ENCODE results near the gene MYRIP. TPM values are rescaled to one million over a fixed set of nuclear protein-coding genes. Genes with fewer than 3 reads are reported as not detected.

The MYRIP gene
- total RNA-seq, 2 donors from 2014 or later, result 4.8 to 9.3 TPM

GRCh38 chr3:40242216-40242615 is 432.8 kb downstream of the MYRIP start:
- Histone ChIP-seq H3K4me1 (replicated peaks) (no peaks in the 10 kb centered on the region), H3K27me3 (replicated peaks; ENCODE audit: insufficient read depth) (no peaks in the 10 kb centered on the region), H3K27ac (no peak overlapping the region), H3K36me3 (no peaks in the 10 kb centered on the region), H3K4me3 (no peak overlapping the region), H3K9me3 (no peaks in the 10 kb centered on the region)
- TF ChIP-seq POLR2A (IDR thresholded peaks at IDR 0.05) (no peak), POLR2AphosphoS5 (IDR thresholded peaks at IDR 0.05) (no peak), CTCF (IDR thresholded peaks at IDR 0.05) (no peak)
- no peak for DNase-seq (ENCODE audit: low spot score)
- intact Hi-C loops (cut with DNase I), result no loop called here
- WGBS, result 56% methylated on average over 1 of the region's 1 CpG

- 41% methylated on average over 1 of the region's 1 CpG for WGBS
- H3K27ac ChIP-seq, result no peak overlapping the region
- no peaks in the 10 kb centered on the region for H3K27me3 ChIP-seq (replicated peaks; ENCODE audit: insufficient read depth)
- no peak overlapping the region for H3K4me3 ChIP-seq
- no peaks in the 10 kb centered on the region for H3K4me1 ChIP-seq (replicated peaks)
- no peak for TF ChIP-seq POLR2AphosphoS5 (IDR thresholded peaks at IDR 0.05)
- TF ChIP-seq POLR2A (IDR thresholded peaks at IDR 0.05), result no peak
- no peak for TF ChIP-seq CTCF (IDR thresholded peaks at IDR 0.05)
- intact Hi-C loops (cut with DNase I), result no loop called here
- no peaks in the 10 kb centered on the region for H3K9me3 ChIP-seq
- no peaks in the 10 kb centered on the region for H3K36me3 ChIP-seq
- no peak for DNase-seq (ENCODE audit: low spot score)
Measured at GRCh38 chr3:40242638-40243037, 433.2 kb downstream of the MYRIP start.

- TF ChIP-seq POLR2A (IDR thresholded peaks at IDR 0.05) (no peak), POLR2AphosphoS5 (IDR thresholded peaks at IDR 0.05) (no peak), CTCF (IDR thresholded peaks at IDR 0.05) (no peak)
- H3K9me3 ChIP-seq, result no peaks in the 10 kb centered on the region
- H3K27ac ChIP-seq, result no peak overlapping the region
- no peaks in the 10 kb centered on the region for H3K36me3 ChIP-seq
- 100% methylated on average over 1 of the region's 1 CpG for WGBS
- no peaks in the 10 kb centered on the region for H3K27me3 ChIP-seq (replicated peaks; ENCODE audit: insufficient read depth)
- no peaks in the 10 kb centered on the region for H3K4me1 ChIP-seq (replicated peaks)
- DNase-seq (ENCODE audit: low spot score), result no peak
- intact Hi-C loops (cut with DNase I), result no loop called here
- H3K4me3 ChIP-seq, result no peak overlapping the region
Measured at GRCh38 chr3:40243056-40243455, 433.6 kb downstream of the MYRIP start.

GRCh38 chr3:40247714-40248454 is 438.5 kb downstream of the MYRIP start:
- Histone ChIP-seq H3K4me1 (replicated peaks) (no peaks in the 10 kb centered on the region), H3K36me3 (no peaks in the 10 kb centered on the region), H3K9me3 (no peaks in the 10 kb centered on the region), H3K4me3 (no peak overlapping the region), H3K27me3 (replicated peaks; ENCODE audit: insufficient read depth) (no peaks in the 10 kb centered on the region), H3K27ac (no peak overlapping the region)
- intact Hi-C loops (cut with DNase I), result no loop called here
- TF ChIP-seq POLR2A (IDR thresholded peaks at IDR 0.05) (no peak), POLR2AphosphoS5 (IDR thresholded peaks at IDR 0.05) (no peak), CTCF (IDR thresholded peaks at IDR 0.05) (no peak)
- no peak for DNase-seq (ENCODE audit: low spot score)
- 97% methylated on average over 6 of the region's 6 CpGs for WGBS

- no peaks in the 10 kb centered on the region for H3K9me3 ChIP-seq
- H3K36me3 ChIP-seq, result no peaks in the 10 kb centered on the region
- intact Hi-C loops (cut with DNase I), result no loop called here
- no peak overlapping the region for H3K27ac ChIP-seq
- no peaks in the 10 kb centered on the region for H3K4me1 ChIP-seq (replicated peaks)
- no peak overlapping the region for H3K4me3 ChIP-seq
- DNase-seq (ENCODE audit: low spot score), result no peak
- TF ChIP-seq CTCF (IDR thresholded peaks at IDR 0.05) (no peak), POLR2AphosphoS5 (IDR thresholded peaks at IDR 0.05) (no peak), POLR2A (IDR thresholded peaks at IDR 0.05) (no peak)
- no peaks in the 10 kb centered on the region for H3K27me3 ChIP-seq (replicated peaks; ENCODE audit: insufficient read depth)
Measured at GRCh38 chr3:40248591-40248990, 439.2 kb downstream of the MYRIP start.
